GM12878 (cell line): ENCODE data around the gene STAG1.

ENCODE experiments used
- BRCA1 ChIP-seq: IDR thresholded peaks from 2 replicates; pipeline ENCODE4 v1.6.1; 2011; ENCODE audit warnings: low read depth, low read length, improper control_type of control experiment
- ESRRA ChIP-seq: IDR thresholded peaks from 2 replicates; pipeline ENCODE4 v1.6.1; 2012; ENCODE audit warnings: mild to moderate bottlenecking, low read length, improper control_type of control experiment
- SIN3A ChIP-seq: IDR thresholded peaks from 2 replicates; pipeline ENCODE4 v1.6.1; 2012; ENCODE audit warnings: low read depth, low read length, improper control_type of control experiment

DNA sequence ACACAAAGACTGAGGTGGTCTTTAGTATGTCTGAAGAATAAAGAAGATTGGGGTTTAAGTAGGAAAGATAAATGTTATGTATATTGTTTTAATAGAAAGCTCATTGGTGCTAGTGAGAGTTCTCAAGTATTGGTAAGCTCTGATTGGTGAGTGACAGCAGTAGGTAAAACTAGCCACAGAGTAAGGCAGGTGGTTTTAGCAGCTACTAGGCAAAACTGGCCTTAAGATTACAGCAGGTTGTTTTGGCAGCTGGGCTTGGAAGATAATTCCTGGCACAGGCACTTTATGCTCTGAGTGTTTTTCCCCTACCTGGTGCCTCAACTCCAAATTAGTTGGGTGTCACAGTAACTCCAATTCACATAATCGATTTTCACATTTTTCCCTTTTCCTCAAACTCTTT lies 66.3 kb downstream of the STAG1 start:
- TF ChIP-seq BRCA1 (no peak), SIN3A (no peak), ESRRA (no peak)
